Measurements from ENCODE around the gene YBX1. TPM values are rescaled to one million over a fixed set of nuclear protein-coding genes. Genes with fewer than 3 reads are reported as not detected.
"Not testable (repeated sequence)": the region's sequence is repeated elsewhere in the genome, so short reads cannot be mapped to it uniquely, and the experiment has no call there.

YBX1 gene
- total RNA-seq, 1 experiment from 2014 or later: 652 TPM

DNA sequence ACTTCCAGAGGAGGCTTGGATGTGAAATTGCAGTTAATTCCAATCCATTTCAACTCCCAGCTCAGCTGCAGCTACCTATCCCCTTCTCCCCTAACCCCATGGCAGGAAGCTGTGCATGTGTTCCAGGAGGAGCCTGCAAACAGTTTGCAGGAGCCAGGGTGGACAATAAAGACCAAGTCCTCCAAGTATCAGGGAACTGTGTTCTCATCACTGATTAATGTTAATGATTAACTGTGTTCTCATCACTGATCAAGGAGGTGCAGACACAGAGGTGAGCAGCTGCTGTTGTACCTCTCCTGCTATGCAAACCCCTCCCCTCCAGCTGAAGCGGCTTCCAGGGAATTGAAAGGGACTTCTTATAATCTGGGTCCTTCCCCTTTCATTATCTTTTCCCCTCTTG is 38.6 kb downstream of the YBX1 start:
- DNase-seq: no peak
- H3K36me3 ChIP-seq (ENCODE audit: insufficient read depth, low read length): 0 out of 2 replicates have a peak, but pooled peaks cover 4% of the 10 kb centered on the region
- no peaks in the 10 kb centered on the region for H3K27me3 ChIP-seq (ENCODE audit: low read length)
- H3K9ac ChIP-seq (ENCODE audit: low read length): no peak overlapping the region
- H3K79me2 ChIP-seq (ENCODE audit: low read length): no peaks in the 10 kb centered on the region
- H3K9me2 ChIP-seq (replicated peaks; ENCODE audit: insufficient read depth, low read length): no peaks in the 10 kb centered on the region
- H3K4me2 ChIP-seq (ENCODE audit: low read depth, low read length, poor library complexity, severe bottlenecking): no peak overlapping the region
- H3K4me3 ChIP-seq (ENCODE audit: low read length): no peak overlapping the region
- H2AFZ ChIP-seq (ENCODE audit: low read length): no peak overlapping the region
- peaks cover 16% of the 10 kb centered on the region; the same call in 1 of the 2 replicates for H4K20me1 ChIP-seq (ENCODE audit: insufficient read depth, low read depth, low read length)
- H3K9me3 ChIP-seq (ENCODE audit: low read length): no peaks in the 10 kb centered on the region
- no peak overlapping the region for H3K27ac ChIP-seq (ENCODE audit: low read length)
- no peaks in the 10 kb centered on the region for H3K4me1 ChIP-seq (ENCODE audit: low read length)

DNA sequence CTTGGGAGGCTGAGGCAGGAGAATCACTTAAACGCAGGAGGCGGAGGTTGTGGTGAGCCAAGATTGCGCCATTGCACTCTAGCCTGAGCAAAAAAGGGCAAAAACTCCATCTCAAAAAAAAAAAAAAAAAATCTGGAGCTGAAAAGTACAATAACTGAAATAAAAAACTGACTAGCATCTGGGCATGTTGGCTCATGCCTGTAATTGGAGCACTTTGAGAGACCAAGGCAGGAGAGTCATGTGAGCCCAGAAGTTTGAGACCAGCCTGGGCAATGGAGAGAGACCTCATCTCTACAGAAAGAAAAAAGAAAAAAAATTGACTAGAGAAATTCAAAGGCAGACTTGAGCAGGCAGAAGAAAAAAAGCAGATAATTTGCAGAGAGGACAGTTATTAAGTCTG is 39.7 kb downstream of the YBX1 start:
- H3K79me2 ChIP-seq (ENCODE audit: low read length): no peaks in the 10 kb centered on the region
- no peaks in the 10 kb centered on the region for H3K4me1 ChIP-seq (ENCODE audit: low read length)
- H3K9me2 ChIP-seq (replicated peaks; ENCODE audit: insufficient read depth, low read length): no peaks in the 10 kb centered on the region
- no peak overlapping the region for H2AFZ ChIP-seq (ENCODE audit: low read length)
- H3K27ac ChIP-seq (ENCODE audit: low read length): no peak overlapping the region
- no peak overlapping the region for H3K4me2 ChIP-seq (ENCODE audit: low read depth, low read length, poor library complexity, severe bottlenecking)
- peaks cover 8% of the 10 kb centered on the region; the same call in 1 of the 2 replicates for H4K20me1 ChIP-seq (ENCODE audit: insufficient read depth, low read depth, low read length)
- H3K27me3 ChIP-seq (ENCODE audit: low read length): no peaks in the 10 kb centered on the region
- H3K9ac ChIP-seq (ENCODE audit: low read length): no peak overlapping the region
- no peaks in the 10 kb centered on the region for H3K9me3 ChIP-seq (ENCODE audit: low read length)
- no peak for DNase-seq
- no peaks in the 10 kb centered on the region for H3K36me3 ChIP-seq (ENCODE audit: insufficient read depth, low read length)
- H3K4me3 ChIP-seq (ENCODE audit: low read length): no peak overlapping the region

DNA sequence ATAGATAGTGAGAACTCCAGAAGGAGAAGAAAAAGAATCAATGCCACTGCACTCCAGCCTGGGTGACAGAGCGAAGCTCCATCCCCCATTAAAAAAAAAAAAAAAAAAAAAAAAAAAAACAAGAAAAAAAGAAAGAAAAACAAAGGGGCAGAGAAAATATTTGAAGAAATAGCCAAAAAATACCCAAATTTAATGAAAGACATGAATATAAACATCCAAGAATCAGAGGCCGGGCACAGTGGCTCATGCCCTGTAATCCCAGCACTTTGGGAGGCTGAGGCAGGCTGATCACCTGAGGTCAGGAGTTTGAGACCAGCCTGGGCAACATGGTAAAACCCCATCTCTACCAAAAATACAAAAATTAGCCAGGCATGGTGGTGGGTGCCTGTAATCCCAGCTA is 40.2 kb downstream of the YBX1 start:
- not testable (repeated sequence) for H3K9me3 ChIP-seq (ENCODE audit: low read length); H3K4me2 ChIP-seq (ENCODE audit: low read depth, low read length, poor library complexity, severe bottlenecking); H3K4me1 ChIP-seq (ENCODE audit: low read length); H3K79me2 ChIP-seq (ENCODE audit: low read length); H2AFZ ChIP-seq (ENCODE audit: low read length); H3K4me3 ChIP-seq (ENCODE audit: low read length); H4K20me1 ChIP-seq (ENCODE audit: insufficient read depth, low read depth, low read length); H3K27me3 ChIP-seq (ENCODE audit: low read length); H3K27ac ChIP-seq (ENCODE audit: low read length); H3K9me2 ChIP-seq (replicated peaks; ENCODE audit: insufficient read depth, low read length); DNase-seq; H3K36me3 ChIP-seq (ENCODE audit: insufficient read depth, low read length); H3K9ac ChIP-seq (ENCODE audit: low read length)

DNA sequence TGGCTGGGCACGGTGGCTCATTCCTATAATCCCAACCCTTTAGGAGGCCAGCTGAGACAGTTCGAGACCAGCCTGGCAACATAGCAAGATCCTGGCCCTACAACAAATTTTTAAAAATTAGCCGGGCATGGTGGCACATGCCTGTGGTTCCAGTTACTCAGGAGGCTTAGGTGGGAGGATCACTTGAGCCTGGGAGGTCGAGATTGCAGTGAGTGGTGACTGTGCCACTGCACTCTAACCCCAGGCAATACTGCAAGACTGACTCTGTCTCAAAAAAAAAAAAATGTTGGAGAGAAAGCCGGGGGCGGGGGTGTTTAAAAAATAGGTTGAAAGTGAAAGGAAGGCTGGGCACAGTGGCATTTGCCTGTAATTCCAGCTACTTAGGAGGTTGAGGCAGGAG is 41.3 kb downstream of the YBX1 start:
- Histone ChIP-seq H2AFZ (ENCODE audit: low read length) (no peak overlapping the region), H3K4me1 (ENCODE audit: low read length) (no peaks in the 10 kb centered on the region), H3K9me2 (replicated peaks; ENCODE audit: insufficient read depth, low read length) (no peaks in the 10 kb centered on the region), H3K4me3 (ENCODE audit: low read length) (no peak overlapping the region), H3K79me2 (ENCODE audit: low read length) (no peaks in the 10 kb centered on the region), H3K4me2 (ENCODE audit: low read depth, low read length, poor library complexity, severe bottlenecking) (no peak overlapping the region), H3K27ac (ENCODE audit: low read length) (no peak overlapping the region), H3K36me3 (ENCODE audit: insufficient read depth, low read length) (no peaks in the 10 kb centered on the region), H3K9me3 (ENCODE audit: low read length) (no peaks in the 10 kb centered on the region), H4K20me1 (ENCODE audit: insufficient read depth, low read depth, low read length) (0 out of 2 replicates have a peak, but pooled peaks cover 3% of the 10 kb centered on the region), H3K27me3 (ENCODE audit: low read length) (no peaks in the 10 kb centered on the region), H3K9ac (ENCODE audit: low read length) (no peak overlapping the region)
- no peak for DNase-seq

DNA sequence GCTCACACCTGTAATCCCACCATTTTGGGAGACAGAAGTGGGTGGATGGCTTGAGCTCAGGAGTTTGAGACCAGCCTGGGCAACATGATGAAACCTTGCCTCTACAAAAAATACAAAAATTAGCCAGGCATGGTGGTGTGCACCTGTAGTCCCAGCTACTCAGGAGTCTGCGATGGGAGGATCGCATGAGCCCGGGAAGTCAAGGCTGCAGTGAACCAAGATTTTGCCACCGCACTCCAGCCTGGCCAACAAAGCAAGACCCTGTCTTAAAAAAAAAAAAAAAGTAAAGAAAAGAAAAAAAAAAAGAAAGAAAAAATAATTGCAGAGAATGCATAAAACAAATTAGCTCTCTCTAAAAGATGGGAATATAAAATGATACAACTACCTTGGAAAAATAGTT is 43.6 kb downstream of the YBX1 start:
- H3K79me2 ChIP-seq (ENCODE audit: low read length); H3K9me3 ChIP-seq (ENCODE audit: low read length); H3K27ac ChIP-seq (ENCODE audit: low read length); H4K20me1 ChIP-seq (ENCODE audit: insufficient read depth, low read depth, low read length); H3K9ac ChIP-seq (ENCODE audit: low read length); H3K4me1 ChIP-seq (ENCODE audit: low read length); DNase-seq; H3K4me2 ChIP-seq (ENCODE audit: low read depth, low read length, poor library complexity, severe bottlenecking); H3K27me3 ChIP-seq (ENCODE audit: low read length); H3K9me2 ChIP-seq (replicated peaks; ENCODE audit: insufficient read depth, low read length); H2AFZ ChIP-seq (ENCODE audit: low read length); H3K4me3 ChIP-seq (ENCODE audit: low read length); H3K36me3 ChIP-seq (ENCODE audit: insufficient read depth, low read length): not testable (repeated sequence)

DNA sequence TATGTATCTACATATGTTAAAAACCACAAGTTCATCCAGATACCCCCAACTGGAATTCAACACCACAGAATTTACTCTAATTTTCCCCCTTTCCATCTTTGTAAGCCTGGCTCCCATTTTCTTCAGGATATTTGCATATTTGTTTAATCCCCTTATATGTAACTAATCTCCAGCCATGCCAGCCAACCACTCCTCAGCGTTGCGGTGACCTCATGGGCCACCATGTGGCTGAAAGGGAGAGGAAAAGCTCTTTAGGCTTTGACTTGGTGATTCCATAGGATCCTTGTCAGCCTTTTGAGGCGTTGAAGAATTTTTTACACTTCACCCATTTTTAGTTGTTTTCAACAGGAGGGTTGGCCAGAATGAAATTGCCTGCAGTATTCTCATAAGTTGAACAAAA is 47.8 kb downstream of the YBX1 start:
- H3K27ac ChIP-seq (ENCODE audit: low read length): no peak overlapping the region
- no peaks in the 10 kb centered on the region for H4K20me1 ChIP-seq (ENCODE audit: insufficient read depth, low read depth, low read length)
- DNase-seq: no peak
- H3K4me3 ChIP-seq (ENCODE audit: low read length): no peak overlapping the region
- H3K36me3 ChIP-seq (ENCODE audit: insufficient read depth, low read length): no peaks in the 10 kb centered on the region
- no peaks in the 10 kb centered on the region for H3K27me3 ChIP-seq (ENCODE audit: low read length)
- no peaks in the 10 kb centered on the region for H3K79me2 ChIP-seq (ENCODE audit: low read length)
- no peak overlapping the region for H2AFZ ChIP-seq (ENCODE audit: low read length)
- H3K9ac ChIP-seq (ENCODE audit: low read length): no peak overlapping the region
- H3K9me3 ChIP-seq (ENCODE audit: low read length): no peaks in the 10 kb centered on the region
- no peak overlapping the region for H3K4me2 ChIP-seq (ENCODE audit: low read depth, low read length, poor library complexity, severe bottlenecking)
- H3K4me1 ChIP-seq (ENCODE audit: low read length): no peaks in the 10 kb centered on the region
- no peaks in the 10 kb centered on the region for H3K9me2 ChIP-seq (replicated peaks; ENCODE audit: insufficient read depth, low read length)

DNA sequence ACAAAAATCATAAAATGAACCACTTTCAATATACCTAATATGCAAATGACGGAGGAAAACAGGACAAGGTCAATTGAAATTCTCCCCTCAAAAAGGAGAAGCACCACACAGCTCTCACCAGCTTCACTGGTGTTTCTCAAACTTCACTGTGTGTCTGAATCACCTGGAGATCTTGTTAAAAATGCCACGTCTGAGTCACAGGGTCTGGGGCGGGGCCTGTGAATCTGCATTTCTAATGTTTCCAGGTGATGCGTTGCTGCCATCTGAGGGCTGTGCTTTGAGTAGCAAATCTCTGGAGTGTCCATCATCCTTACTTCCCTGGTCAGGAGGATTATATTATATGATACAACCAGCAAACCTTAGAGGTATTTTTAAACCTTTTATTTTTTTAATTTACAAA is 48.8 kb downstream of the YBX1 start:
- H3K9me2 ChIP-seq (replicated peaks; ENCODE audit: insufficient read depth, low read length): no peaks in the 10 kb centered on the region
- no peaks in the 10 kb centered on the region for H3K4me1 ChIP-seq (ENCODE audit: low read length)
- no peaks in the 10 kb centered on the region for H3K27me3 ChIP-seq (ENCODE audit: low read length)
- H2AFZ ChIP-seq (ENCODE audit: low read length): no peak overlapping the region
- H3K9ac ChIP-seq (ENCODE audit: low read length): no peak overlapping the region
- no peaks in the 10 kb centered on the region for H3K36me3 ChIP-seq (ENCODE audit: insufficient read depth, low read length)
- no peaks in the 10 kb centered on the region for H3K9me3 ChIP-seq (ENCODE audit: low read length)
- DNase-seq: peak; percentile 71
- H3K79me2 ChIP-seq (ENCODE audit: low read length): no peaks in the 10 kb centered on the region
- H4K20me1 ChIP-seq (ENCODE audit: insufficient read depth, low read depth, low read length): no peaks in the 10 kb centered on the region
- H3K4me3 ChIP-seq (ENCODE audit: low read length): no peak overlapping the region
- no peak overlapping the region for H3K27ac ChIP-seq (ENCODE audit: low read length)
- H3K4me2 ChIP-seq (ENCODE audit: low read depth, low read length, poor library complexity, severe bottlenecking): no peak overlapping the region

DNA sequence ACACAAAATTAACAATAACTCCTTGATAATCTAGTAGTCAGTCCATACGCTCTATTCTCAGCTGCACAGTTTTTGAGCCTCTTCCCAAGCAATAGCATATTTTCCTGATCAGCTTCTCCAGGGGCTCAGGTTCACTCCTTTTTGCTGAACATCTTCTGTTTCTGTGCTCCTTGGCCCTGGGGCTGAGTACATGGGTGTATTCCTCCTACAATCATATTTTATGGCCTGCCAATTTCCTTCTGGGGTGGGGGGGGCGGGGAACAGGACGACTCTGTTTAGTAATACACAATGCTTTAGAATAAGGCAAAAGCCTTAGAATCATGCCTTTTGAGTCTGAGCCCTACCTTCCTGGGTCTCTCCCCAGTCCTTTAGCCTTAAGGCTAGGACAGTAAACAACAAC is 49.4 kb downstream of the YBX1 start:
- no peak overlapping the region for H3K4me2 ChIP-seq (ENCODE audit: low read depth, low read length, poor library complexity, severe bottlenecking)
- H3K27me3 ChIP-seq (ENCODE audit: low read length): no peaks in the 10 kb centered on the region
- H3K9me3 ChIP-seq (ENCODE audit: low read length): no peaks in the 10 kb centered on the region
- no peaks in the 10 kb centered on the region for H3K9me2 ChIP-seq (replicated peaks; ENCODE audit: insufficient read depth, low read length)
- H4K20me1 ChIP-seq (ENCODE audit: insufficient read depth, low read depth, low read length): no peaks in the 10 kb centered on the region
- H3K4me1 ChIP-seq (ENCODE audit: low read length): no peaks in the 10 kb centered on the region
- H3K27ac ChIP-seq (ENCODE audit: low read length): no peak overlapping the region
- H3K79me2 ChIP-seq (ENCODE audit: low read length): no peaks in the 10 kb centered on the region
- no peak overlapping the region for H2AFZ ChIP-seq (ENCODE audit: low read length)
- DNase-seq: no peak
- H3K9ac ChIP-seq (ENCODE audit: low read length): no peak overlapping the region
- H3K4me3 ChIP-seq (ENCODE audit: low read length): no peak overlapping the region
- no peaks in the 10 kb centered on the region for H3K36me3 ChIP-seq (ENCODE audit: insufficient read depth, low read length)

DNA sequence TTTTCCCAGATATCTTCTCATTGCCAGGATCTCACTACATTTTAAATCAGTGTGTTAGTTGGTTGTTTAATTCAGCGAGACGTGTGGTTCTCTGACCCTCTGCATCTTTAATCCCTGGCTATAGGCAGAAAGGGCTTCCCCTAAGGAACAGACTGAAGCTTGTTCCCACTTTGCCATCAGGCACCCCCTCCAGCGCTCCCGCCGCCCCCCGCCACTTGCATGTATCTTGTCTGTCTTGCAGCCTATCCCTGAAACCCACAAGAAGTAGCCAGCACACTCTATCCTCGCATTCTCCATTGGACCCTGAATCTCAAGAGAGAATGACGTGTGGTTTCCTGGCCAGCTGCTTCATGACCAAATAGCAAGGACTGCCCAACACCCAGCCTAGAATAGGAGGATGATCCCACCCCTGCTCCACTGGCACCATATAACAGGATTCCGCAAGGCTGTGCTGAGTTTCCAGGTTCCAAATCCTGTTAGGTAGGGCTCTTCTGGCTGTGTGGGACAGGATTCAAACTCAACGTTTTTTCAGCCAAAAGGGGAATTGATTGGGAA is 50.0 kb downstream of the YBX1 start:
- peaks cover 4% of the 10 kb centered on the region for H3K4me1 ChIP-seq (ENCODE audit: low read length)
- H3K36me3 ChIP-seq (ENCODE audit: insufficient read depth, low read length): no peaks in the 10 kb centered on the region
- H3K9me2 ChIP-seq (replicated peaks; ENCODE audit: insufficient read depth, low read length): no peaks in the 10 kb centered on the region
- H3K9me3 ChIP-seq (ENCODE audit: low read length): no peaks in the 10 kb centered on the region
- no peak overlapping the region for H3K9ac ChIP-seq (ENCODE audit: low read length)
- no peak for DNase-seq
- H3K27me3 ChIP-seq (ENCODE audit: low read length): no peaks in the 10 kb centered on the region
- H3K79me2 ChIP-seq (ENCODE audit: low read length): no peaks in the 10 kb centered on the region
- no peak overlapping the region for H3K4me2 ChIP-seq (ENCODE audit: low read depth, low read length, poor library complexity, severe bottlenecking)
- no peaks in the 10 kb centered on the region for H4K20me1 ChIP-seq (ENCODE audit: insufficient read depth, low read depth, low read length)
- no peak overlapping the region for H3K4me3 ChIP-seq (ENCODE audit: low read length)
- H2AFZ ChIP-seq (ENCODE audit: low read length): no peak overlapping the region
- H3K27ac ChIP-seq (ENCODE audit: low read length): no peak overlapping the region

Measured in Karpas-422 (cell line).